ENCODE data around the gene TLE1.

The TLE1 gene

DNA sequence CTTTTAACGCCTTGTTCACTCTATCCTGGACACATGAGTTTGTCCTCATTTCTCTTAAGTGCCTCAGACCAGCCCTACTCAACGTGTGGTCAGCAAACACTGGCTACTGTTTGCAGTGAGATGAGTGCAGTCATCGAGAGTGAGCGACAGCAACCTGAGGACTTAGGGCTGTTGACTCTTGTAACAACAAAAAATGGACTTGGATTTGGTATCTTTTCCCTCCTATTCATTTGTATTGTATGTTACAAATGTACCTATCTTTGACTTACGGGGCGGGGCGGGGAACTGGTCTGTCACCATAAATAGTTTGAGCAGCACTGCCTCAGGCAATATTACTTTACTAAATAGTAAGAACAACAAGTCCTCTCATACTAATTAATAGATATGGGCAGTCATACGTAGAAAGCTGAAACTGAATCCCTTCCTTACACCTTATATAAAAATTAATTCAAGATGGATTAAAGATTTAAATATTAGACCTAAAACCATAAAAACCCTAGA lies 84.1 kb downstream of the TLE1 start:
- DNase-seq (ENCODE audit: low spot score), result no peak
- TF ChIP-seq, protein P1, sequence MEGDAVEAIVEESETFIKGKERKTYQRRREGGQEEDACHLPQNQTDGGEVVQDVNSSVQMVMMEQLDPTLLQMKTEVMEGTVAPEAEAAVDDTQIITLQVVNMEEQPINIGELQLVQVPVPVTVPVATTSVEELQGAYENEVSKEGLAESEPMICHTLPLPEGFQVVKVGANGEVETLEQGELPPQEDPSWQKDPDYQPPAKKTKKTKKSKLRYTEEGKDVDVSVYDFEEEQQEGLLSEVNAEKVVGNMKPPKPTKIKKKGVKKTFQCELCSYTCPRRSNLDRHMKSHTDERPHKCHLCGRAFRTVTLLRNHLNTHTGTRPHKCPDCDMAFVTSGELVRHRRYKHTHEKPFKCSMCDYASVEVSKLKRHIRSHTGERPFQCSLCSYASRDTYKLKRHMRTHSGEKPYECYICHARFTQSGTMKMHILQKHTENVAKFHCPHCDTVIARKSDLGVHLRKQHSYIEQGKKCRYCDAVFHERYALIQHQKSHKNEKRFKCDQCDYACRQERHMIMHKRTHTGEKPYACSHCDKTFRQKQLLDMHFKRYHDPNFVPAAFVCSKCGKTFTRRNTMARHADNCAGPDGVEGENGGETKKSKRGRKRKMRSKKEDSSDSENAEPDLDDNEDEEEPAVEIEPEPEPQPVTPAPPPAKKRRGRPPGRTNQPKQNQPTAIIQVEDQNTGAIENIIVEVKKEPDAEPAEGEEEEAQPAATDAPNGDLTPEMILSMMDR (IDR thresholded peaks at IDR 0.05), result no peak

DNA sequence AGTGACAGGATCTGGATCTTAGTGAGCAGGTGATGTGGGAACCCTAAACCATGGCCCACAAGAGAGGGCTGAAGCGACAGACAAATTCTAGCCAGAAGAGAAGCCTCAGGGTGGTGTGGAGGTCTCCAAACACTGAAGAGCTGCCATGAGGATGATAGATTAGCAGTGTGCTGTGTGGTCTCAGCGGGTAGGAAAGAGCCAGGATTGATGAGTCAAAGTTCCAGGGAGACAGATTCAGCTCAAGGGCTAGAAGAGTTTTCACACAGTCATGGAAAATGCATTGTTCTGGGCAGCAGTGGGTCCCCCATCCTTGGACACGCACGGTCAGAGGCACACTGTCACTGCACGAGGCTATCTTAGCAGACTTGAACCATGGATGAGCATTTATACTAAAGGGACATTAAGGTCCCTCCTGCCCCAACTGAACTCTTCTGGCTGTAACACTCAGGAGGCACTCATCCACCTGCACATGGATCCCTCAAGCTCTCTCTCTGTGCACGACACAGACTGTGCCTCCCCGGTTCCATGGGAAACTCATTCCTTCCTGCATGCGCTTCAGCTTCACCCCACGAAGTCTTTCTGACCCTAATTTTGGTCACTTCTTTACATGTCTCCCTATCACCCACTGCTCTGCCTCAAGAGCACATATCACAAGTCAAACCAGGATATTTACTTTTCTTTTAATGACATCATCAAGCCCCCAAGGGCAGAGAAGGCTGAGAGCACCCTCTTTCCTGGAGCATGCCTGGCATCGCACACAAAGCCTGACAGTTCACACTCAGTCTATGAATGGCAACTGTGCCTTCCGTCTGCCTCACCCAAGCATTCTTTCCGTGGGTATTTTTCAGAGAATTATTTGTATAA lies 84.8 kb downstream of the TLE1 start:
- H3K27ac ChIP-seq, result peak overlapping the region in 1 of 2 donors; percentile 29
- H3K4me3 ChIP-seq, result no peak overlapping the region
- TF ChIP-seq, protein P1 (IDR thresholded peaks at IDR 0.05), result no peak
- DNase-seq (ENCODE audit: low spot score), result no peak

More for the DNA sequence above, 84.1 kb downstream of the TLE1 start:
- peak overlapping the region in 1 of 2 donors; percentile 29 for H3K27ac ChIP-seq
- H3K4me3 ChIP-seq, result no peak overlapping the region

DNA sequence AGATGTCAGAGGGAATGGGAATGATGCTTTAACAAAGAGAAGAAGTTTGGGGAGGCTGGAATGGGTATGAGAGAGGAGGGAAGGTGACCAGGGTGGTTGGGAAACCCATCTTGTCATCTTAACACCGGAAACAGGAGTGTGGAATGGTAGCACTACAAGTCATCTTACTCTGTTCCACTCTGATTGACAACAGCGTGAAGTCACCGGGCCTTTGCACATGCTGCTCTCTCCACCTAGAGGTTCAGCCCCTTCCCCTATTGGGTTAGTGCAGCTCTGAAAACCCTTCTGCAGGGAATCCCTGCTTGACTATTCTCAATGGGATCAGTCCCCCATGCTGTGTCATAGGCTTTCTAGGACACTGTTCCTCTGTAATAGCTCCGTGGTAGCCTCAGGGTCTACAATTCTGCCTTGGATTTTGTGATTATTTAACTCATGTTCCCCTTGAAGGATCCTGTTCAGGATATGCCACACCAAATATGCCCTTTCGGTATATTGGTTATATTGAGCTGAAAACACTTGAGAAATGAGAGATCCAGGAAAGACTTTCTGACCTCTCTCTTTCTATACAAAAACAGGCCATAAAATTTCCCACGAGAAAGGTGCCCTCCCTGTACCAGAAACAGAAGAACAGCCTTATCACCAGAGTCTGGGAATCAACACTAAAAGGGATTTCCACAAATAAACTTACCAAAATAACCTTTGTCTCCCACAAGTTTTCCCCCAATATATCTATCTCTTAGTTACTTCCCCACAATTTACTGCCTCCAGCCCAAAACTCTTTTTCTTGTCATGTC lies 86.3 kb downstream of the TLE1 start:
- no peak overlapping the region for H3K27ac ChIP-seq
- no peak overlapping the region for H3K4me3 ChIP-seq
- DNase-seq (ENCODE audit: low spot score), result no peak
- TF ChIP-seq, protein P1 (IDR thresholded peaks at IDR 0.05), result no peak

DNA sequence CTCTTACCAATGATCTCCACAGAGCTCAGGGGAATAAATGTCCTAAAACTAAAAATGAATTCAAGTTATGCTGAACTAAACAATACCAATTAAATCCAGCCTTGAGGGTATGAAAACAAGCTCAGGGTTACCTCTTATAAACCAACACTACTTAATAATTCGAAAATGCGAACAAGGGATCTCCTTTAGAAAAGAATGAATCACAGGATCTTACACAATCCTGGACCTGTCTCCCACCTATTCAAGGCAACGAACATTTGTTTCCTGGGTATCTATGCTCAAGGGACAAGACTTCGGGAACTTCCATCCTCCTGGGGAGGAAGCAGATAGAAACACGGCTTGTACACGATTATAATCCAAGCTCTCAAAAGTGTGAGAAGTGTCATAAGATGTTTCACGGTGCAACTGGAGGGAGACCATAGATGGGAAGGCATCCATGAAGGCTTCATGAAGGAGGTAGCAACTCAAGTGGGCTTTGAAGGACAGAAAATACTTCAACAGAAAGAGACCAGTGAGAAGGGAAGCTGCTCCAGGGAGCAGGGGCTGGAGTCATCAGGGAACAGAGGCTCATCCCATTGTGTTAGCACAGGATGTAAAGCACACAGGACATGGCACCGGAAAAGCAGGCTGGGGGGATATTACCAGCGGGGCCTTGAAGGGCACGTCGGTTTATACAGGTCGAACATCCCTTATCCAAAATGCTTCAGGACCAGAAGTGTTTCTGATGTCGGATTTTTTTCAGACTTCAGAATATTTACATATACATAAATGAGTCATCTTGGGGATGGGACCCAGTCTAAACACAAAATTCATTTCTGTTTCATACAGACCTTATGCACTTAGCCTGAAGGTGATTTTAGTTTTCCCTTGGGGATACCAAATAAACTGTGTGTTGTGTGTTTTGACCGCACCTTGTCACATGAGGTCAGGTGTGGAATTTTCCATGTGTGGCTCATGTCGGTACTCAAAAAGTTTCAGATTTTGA lies 87.4 kb downstream of the TLE1 start:
- no peak for DNase-seq (ENCODE audit: low spot score)
- TF ChIP-seq, protein P1 (IDR thresholded peaks at IDR 0.05), result no peak
- Histone ChIP-seq H3K27ac (no peak overlapping the region), H3K4me3 (no peak overlapping the region)

DNA sequence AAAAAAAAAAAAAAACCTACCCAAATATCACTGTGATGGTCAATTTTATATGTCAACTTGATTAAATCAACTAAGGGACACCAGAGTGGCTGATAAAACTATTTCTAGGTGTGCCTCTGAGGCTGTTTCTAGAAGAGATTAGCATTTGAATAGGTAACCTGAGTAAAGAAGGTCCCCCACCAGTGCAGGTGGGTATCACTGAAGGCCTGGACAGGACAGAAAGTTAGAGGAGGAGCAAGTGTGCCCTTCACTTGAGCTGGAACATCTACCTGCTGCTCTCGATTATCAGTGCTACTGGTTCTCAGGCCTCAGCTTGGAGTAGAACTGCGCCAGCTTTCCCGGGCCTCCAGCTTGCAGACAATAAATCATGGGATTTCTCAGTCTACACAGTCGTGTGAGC lies 88.7 kb downstream of the TLE1 start:
- TF ChIP-seq, protein P1 (IDR thresholded peaks at IDR 0.05), result no peak
- Histone ChIP-seq H3K27ac (no peak overlapping the region), H3K4me3 (no peak overlapping the region)
- no peak for DNase-seq (ENCODE audit: low spot score)

DNA sequence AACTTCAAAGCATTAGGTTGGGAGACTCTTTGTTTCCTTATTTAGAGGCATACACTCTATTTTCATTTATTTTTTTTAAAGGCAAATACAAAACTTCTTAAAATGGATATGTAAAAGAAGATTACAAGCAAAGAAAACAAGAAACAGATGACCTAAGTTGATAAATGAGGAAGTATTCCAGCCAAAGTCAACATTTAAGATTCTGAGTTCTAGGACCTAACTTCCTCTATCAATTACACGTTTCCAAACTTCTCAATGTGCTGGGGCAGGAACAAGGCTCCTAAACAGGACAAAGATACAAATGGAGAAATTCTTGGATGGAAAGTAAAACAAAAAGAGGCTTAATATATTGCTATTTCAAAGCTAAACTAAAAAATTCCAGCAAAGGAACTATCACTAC lies 89.5 kb downstream of the TLE1 start:
- DNase-seq (ENCODE audit: low spot score), result no peak
- no peak overlapping the region for H3K27ac ChIP-seq

More for the DNA sequence above, 89.5 kb downstream of the TLE1 start:
- H3K4me3 ChIP-seq, result no peak overlapping the region
- TF ChIP-seq, protein P1 (IDR thresholded peaks at IDR 0.05), result no peak

All from coronary artery (tissue), 2 donors.